ENCODE measurements around the gene SLC25A33. TPM values are rescaled to one million over a fixed set of nuclear protein-coding genes. Genes with fewer than 3 reads are reported as not detected.

SLC25A33 gene
- polyA plus RNA-seq, 1 donor (not counting 4 experiments of a cell fraction or from before 2014, with no cell fraction given) = 4.5 TPM

DNA sequence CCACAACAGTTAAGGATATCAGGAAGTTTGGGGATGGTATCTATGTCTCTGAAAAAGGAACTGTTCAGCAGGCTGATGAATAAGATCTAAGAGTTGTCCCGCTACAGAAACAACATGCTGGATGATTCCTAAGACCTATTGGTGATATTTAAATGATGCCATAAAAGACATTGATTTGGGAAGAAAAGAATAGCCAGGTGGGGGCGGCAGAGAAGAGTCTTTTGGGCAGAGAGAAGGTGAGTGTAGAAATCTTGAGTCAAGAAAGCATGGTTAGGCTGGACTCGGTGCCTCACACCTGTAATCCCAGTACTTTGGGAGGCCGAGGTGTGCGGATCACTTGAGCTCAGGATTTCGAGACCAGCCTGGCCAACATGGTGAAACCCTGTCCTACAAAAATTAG lies 37.6 kb downstream of the SLC25A33 start:
- Histone ChIP-seq H3K4me2 (ENCODE audit: control insufficient read depth, extremely low read depth, insufficient read depth, low read depth, low read length) (no peak overlapping the region), H3K36me3 (ENCODE audit: control insufficient read depth in 2 of 2, extremely low read depth in 1 of 2, insufficient read depth in 2 of 2, low read length in 2 of 2) (peaks cover 8 to 12% of the 10 kb centered on the region in 2 experiments), H3K4me3 (ENCODE audit: control insufficient read depth in 2 of 3, extremely low read depth in 1 of 3, insufficient read depth in 2 of 3, low read depth in 1 of 3, low read length in 3 of 3) (no peak overlapping the region), H3K9me3 (ENCODE audit: control insufficient read depth, low read depth, low read length) (no peaks in the 10 kb centered on the region), H2AFZ (ENCODE audit: control insufficient read depth, low read length) (no peak overlapping the region), H3K9me1 (ENCODE audit: control insufficient read depth, extremely low read depth, insufficient read depth, low read length) (no peaks in the 10 kb centered on the region), H3K27me3 (ENCODE audit: control insufficient read depth, extremely low read depth, insufficient read depth, low read length) (no peaks in the 10 kb centered on the region), H3K9ac (ENCODE audit: control insufficient read depth, extremely low read depth, insufficient read depth, low read length) (no peak overlapping the region), H3K4me1 (ENCODE audit: control insufficient read depth, extremely low read depth, insufficient read depth, low read length) (no peaks in the 10 kb centered on the region), H3K27ac (ENCODE audit: control insufficient read depth, insufficient read depth, low read length) (no peak overlapping the region), H4K20me1 (ENCODE audit: control insufficient read depth, extremely low read depth, insufficient read depth, low read length) (no peaks in the 10 kb centered on the region), H3K79me2 (ENCODE audit: control insufficient read depth, insufficient read depth, low read length) (no peaks in the 10 kb centered on the region)
- TF ChIP-seq EZH2 (IDR thresholded peaks at IDR 0.05; ENCODE audit: low read length) = no peak
- TF ChIP-seq, protein P1, sequence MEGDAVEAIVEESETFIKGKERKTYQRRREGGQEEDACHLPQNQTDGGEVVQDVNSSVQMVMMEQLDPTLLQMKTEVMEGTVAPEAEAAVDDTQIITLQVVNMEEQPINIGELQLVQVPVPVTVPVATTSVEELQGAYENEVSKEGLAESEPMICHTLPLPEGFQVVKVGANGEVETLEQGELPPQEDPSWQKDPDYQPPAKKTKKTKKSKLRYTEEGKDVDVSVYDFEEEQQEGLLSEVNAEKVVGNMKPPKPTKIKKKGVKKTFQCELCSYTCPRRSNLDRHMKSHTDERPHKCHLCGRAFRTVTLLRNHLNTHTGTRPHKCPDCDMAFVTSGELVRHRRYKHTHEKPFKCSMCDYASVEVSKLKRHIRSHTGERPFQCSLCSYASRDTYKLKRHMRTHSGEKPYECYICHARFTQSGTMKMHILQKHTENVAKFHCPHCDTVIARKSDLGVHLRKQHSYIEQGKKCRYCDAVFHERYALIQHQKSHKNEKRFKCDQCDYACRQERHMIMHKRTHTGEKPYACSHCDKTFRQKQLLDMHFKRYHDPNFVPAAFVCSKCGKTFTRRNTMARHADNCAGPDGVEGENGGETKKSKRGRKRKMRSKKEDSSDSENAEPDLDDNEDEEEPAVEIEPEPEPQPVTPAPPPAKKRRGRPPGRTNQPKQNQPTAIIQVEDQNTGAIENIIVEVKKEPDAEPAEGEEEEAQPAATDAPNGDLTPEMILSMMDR (optimal IDR thresholded peaks at IDR 0.05 in 1 of 3, IDR thresholded peaks at IDR 0.05 in 1 of 3, conservative IDR thresholded peaks at IDR 0.05 in 1 of 3; ENCODE audit: extremely low read depth in 1 of 3, insufficient read depth in 2 of 3, low read length in 3 of 3) = peak in 1 of 3 experiments; percentile 8
- FAIRE-seq = no peak
- DNase-seq (ENCODE audit: low read depth, low spot score) = no peak
- dilution Hi-C loops (cut with MboI; ENCODE audit: extremely low pct_ligation_motif_present, low sequenced_read_pairs) = no loop called here

DNA sequence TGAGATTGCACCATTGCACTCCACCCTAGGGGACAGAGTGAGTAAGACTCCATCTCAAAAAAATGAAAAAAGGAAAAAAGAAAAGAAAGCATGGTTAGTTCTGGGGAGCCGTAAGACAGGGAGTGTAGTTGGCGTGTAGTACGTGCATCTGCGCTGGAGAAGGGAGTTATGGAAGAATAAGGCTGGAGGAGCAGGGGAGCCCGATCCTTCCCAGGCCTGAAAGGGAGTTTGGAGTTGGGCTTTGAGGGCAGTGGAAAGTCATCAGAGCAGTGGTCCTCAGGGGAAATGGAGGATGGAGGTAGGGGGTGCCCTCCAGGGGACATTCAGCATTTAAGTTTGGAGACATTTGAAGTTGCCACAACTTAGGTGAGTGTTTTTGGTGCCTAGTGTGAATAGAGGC lies 38.2 kb downstream of the SLC25A33 start:
- DNase-seq (ENCODE audit: low read depth, low spot score) (no peak), FAIRE-seq (no peak)
- no peak overlapping the region for H3K9ac ChIP-seq (ENCODE audit: control insufficient read depth, extremely low read depth, insufficient read depth, low read length)
- no peak overlapping the region for H3K4me2 ChIP-seq (ENCODE audit: control insufficient read depth, extremely low read depth, insufficient read depth, low read depth, low read length)
- H3K79me2 ChIP-seq (ENCODE audit: control insufficient read depth, insufficient read depth, low read length) = no peaks in the 10 kb centered on the region
- dilution Hi-C loops (cut with MboI; ENCODE audit: extremely low pct_ligation_motif_present, low sequenced_read_pairs) = no loop called here
- H4K20me1 ChIP-seq (ENCODE audit: control insufficient read depth, extremely low read depth, insufficient read depth, low read length) = no peaks in the 10 kb centered on the region
- H3K4me1 ChIP-seq (ENCODE audit: control insufficient read depth, extremely low read depth, insufficient read depth, low read length) = no peaks in the 10 kb centered on the region
- no peak overlapping the region for H3K4me3 ChIP-seq (ENCODE audit: control insufficient read depth in 2 of 3, extremely low read depth in 1 of 3, insufficient read depth in 2 of 3, low read depth in 1 of 3, low read length in 3 of 3)
- H3K9me1 ChIP-seq (ENCODE audit: control insufficient read depth, extremely low read depth, insufficient read depth, low read length) = no peaks in the 10 kb centered on the region
- H3K27me3 ChIP-seq (ENCODE audit: control insufficient read depth, extremely low read depth, insufficient read depth, low read length) = no peaks in the 10 kb centered on the region
- peaks cover 8 to 12% of the 10 kb centered on the region in 2 experiments for H3K36me3 ChIP-seq (ENCODE audit: control insufficient read depth in 2 of 2, extremely low read depth in 1 of 2, insufficient read depth in 2 of 2, low read length in 2 of 2)
- no peak overlapping the region for H3K27ac ChIP-seq (ENCODE audit: control insufficient read depth, insufficient read depth, low read length)
- TF ChIP-seq, protein P1 (optimal IDR thresholded peaks at IDR 0.05 in 1 of 3, IDR thresholded peaks at IDR 0.05 in 1 of 3, conservative IDR thresholded peaks at IDR 0.05 in 1 of 3; ENCODE audit: extremely low read depth in 1 of 3, insufficient read depth in 2 of 3, low read length in 3 of 3) = no peak
- TF ChIP-seq EZH2 (IDR thresholded peaks at IDR 0.05; ENCODE audit: low read length) = no peak
- no peaks in the 10 kb centered on the region for H3K9me3 ChIP-seq (ENCODE audit: control insufficient read depth, low read depth, low read length)
- H2AFZ ChIP-seq (ENCODE audit: control insufficient read depth, low read length) = no peak overlapping the region
